ENCODE measurements around the gene PTPN4. TPM values are rescaled to one million over a fixed set of nuclear protein-coding genes. Genes with fewer than 3 reads are reported as not detected.

Gene PTPN4
- total and polyA plus RNA-seq, 2 of the 13 experiments (the other 11 are each of a cell fraction or from before 2014, with no cell fraction given) = 20.3 to 34.6 TPM

GRCh38 chr2:119803101-119803500, 43.4 kb downstream of the PTPN4 start:
- ATAC-seq (no peak), DNase-seq (ENCODE audit: low spot score) (no peak), FAIRE-seq (no peak)
- Histone ChIP-seq H3K27ac (ENCODE audit: extremely low read length, insufficient read depth, low read length) (no peak overlapping the region), H3K9me3 (ENCODE audit: low read length) (no peaks in the 10 kb centered on the region), H3K79me2 (ENCODE audit: insufficient read depth, low read length) (peaks cover 46% of the 10 kb centered on the region), H4K20me1 (ENCODE audit: insufficient read depth, low read length) (peaks cover 7% of the 10 kb centered on the region), H3K4me1 (ENCODE audit: insufficient read depth, low read length) (no peaks in the 10 kb centered on the region), H3K4me2 (ENCODE audit: low read depth, low read length) (no peak overlapping the region), H3K4me3 (replicated peaks in 1 of 3; ENCODE audit: insufficient read depth in 1 of 3, low read depth in 2 of 3, low read length in 3 of 3) (no peak overlapping the region), H3K27me3 (ENCODE audit: control insufficient read depth in 1 of 2, insufficient read depth in 2 of 2, low read length in 2 of 2) (no peaks in the 10 kb centered on the region), H3K9ac (ENCODE audit: insufficient read depth, low read depth, low read length) (no peak overlapping the region), H3K36me3 (replicated peaks in 1 of 2; ENCODE audit: control insufficient read depth in 1 of 2, insufficient read depth in 2 of 2, low read length in 2 of 2) (no peaks in the 10 kb centered on the region), H2AFZ (ENCODE audit: low read length) (no peak overlapping the region)
- CTCF ChIA-PET (ENCODE audit: low intra/inter-chr PET ratio, low total read pairs) = no interaction called here
- in situ Hi-C loops (cut with HindIII; ENCODE audit: extremely low pct_ligation_motif_present, low pct_unique_long_range_greater_than_20kb) (no loop called here), intact Hi-C loops (cut with micrococcal nuclease; ENCODE audit: unreplicated experiment) (no loop called here)
- POLR2A ChIA-PET = no interaction called here
- no TSS peak for BruUV-seq (replicated peaks)
- WGBS (ENCODE audit: low lambda C conversion rate) = 97% methylated on average over 2 of the region's 2 CpGs
- TF ChIP-seq CERS6 (CRISPR knock-in tag; IDR thresholded peaks at IDR 0.05) (no peak), NFAT5 (CRISPR knock-in tag; IDR thresholded peaks at IDR 0.05) (no peak), U2AF2 (IDR thresholded peaks at IDR 0.05; ENCODE audit: low read depth, low read length) (no peak), AKNA (CRISPR knock-in tag; IDR thresholded peaks at IDR 0.05; ENCODE audit: borderline replicate concordance) (no peak), GLI4 (CRISPR knock-in tag; IDR thresholded peaks at IDR 0.05; ENCODE audit: borderline replicate concordance) (no peak), ZFP36L1 (CRISPR knock-in tag; IDR thresholded peaks at IDR 0.05) (no peak), KDM1A (CRISPR knock-in tag; IDR thresholded peaks at IDR 0.05) (no peak), RBAK (CRISPR knock-in tag; IDR thresholded peaks at IDR 0.05) (no peak), ZNF232 (CRISPR knock-in tag; IDR thresholded peaks at IDR 0.05; ENCODE audit: borderline replicate concordance) (no peak), NFE2 (CRISPR knock-in tag; IDR thresholded peaks at IDR 0.05) (no peak), AHR (CRISPR knock-in tag; IDR thresholded peaks at IDR 0.05) (no peak), DNMT1 (CRISPR knock-in tag; IDR thresholded peaks at IDR 0.05) (no peak), FOSL1 (CRISPR knock-in tag; IDR thresholded peaks at IDR 0.05; ENCODE audit: borderline replicate concordance) (no peak), SIX4 (CRISPR knock-in tag; IDR thresholded peaks at IDR 0.05) (no peak)

Data from HepG2 (cell line).